Measurements from ENCODE around the gene NEURL1B. TPM values are rescaled to one million over a fixed set of nuclear protein-coding genes. Genes with fewer than 3 reads are reported as not detected.

The NEURL1B gene
- polyA plus RNA-seq, 1 of the 3 experiments (the other 2 are of a cell fraction): 2.8 TPM

GRCh38 chr5:172683645-172684471 is 42.8 kb downstream of the NEURL1B start:
- Histone ChIP-seq H3K27me3 (ENCODE audit: insufficient read depth) (no peaks in the 10 kb centered on the region), H2AFZ (ENCODE audit: low read depth) (no peak overlapping the region), H3K9ac (no peak overlapping the region), H3K9me3 (no peaks in the 10 kb centered on the region), H3F3A (replicated peaks; ENCODE audit: insufficient read depth) (no peaks in the 10 kb centered on the region), H3K9me2 (no peaks in the 10 kb centered on the region), H3K4me1 (ENCODE audit: control insufficient read depth in 1 of 2, insufficient read depth in 2 of 2, low read depth in 1 of 2, low read length in 1 of 2) (peaks cover 0 to 13% of the 10 kb centered on the region in 2 experiments; a peak in 1 of 4 replicates), H3K4me2 (no peak overlapping the region), H3K36me3 (replicated peaks in 1 of 2; ENCODE audit: control insufficient read depth in 1 of 2, insufficient read depth in 2 of 2, low read length in 1 of 2) (no peaks in the 10 kb centered on the region), H4K20me1 (ENCODE audit: insufficient read depth) (no peaks in the 10 kb centered on the region), H3K27ac (ENCODE audit: low read depth in 2 of 2, low read length in 1 of 2) (no peak overlapping the region), H3K4me3 (ENCODE audit: low read depth in 2 of 2, low read length in 1 of 2) (no peak overlapping the region), H3K79me2 (ENCODE audit: insufficient read depth) (no peaks in the 10 kb centered on the region)
- ChIA-PET POLR2A (no interaction called here), CTCF (interaction anchor here (0.8 to 5.6 kb wide), 5 partner anchors 9 to 41 kb away, joined by 3 to 44 read pairs (median 3); no protein-coding TSS in a partner anchor)
- DNase-seq: no peak
- no peak for TF ChIP-seq FOXM1 (IDR thresholded peaks at IDR 0.05; ENCODE audit: low read depth)
- TF ChIP-seq GABPA (IDR thresholded peaks at IDR 0.05; ENCODE audit: low read depth): no peak
- TF ChIP-seq REST (IDR thresholded peaks at IDR 0.05; ENCODE audit: low read depth, low read length): no peak
- TF ChIP-seq PBX3 (IDR thresholded peaks at IDR 0.05): no peak
- TF ChIP-seq MXI1 (IDR thresholded peaks at IDR 0.05; ENCODE audit: low read depth, low read length): no peak
- no peak for TF ChIP-seq ELF1 (IDR thresholded peaks at IDR 0.05)
- TF ChIP-seq FOSL2 (IDR thresholded peaks at IDR 0.05; ENCODE audit: borderline replicate concordance, low read depth): no peak
- no peak for TF ChIP-seq RFX5 (IDR thresholded peaks at IDR 0.05; ENCODE audit: low read length)
- TF ChIP-seq SIN3A (IDR thresholded peaks at IDR 0.05; ENCODE audit: borderline replicate concordance, low read depth, low read length): no peak
- no peak for TF ChIP-seq CHD2 (IDR thresholded peaks at IDR 0.05; ENCODE audit: low read length, partially characterized antibody)
- TF ChIP-seq MEF2A (IDR thresholded peaks at IDR 0.05; ENCODE audit: borderline replicate concordance, low read depth): no peak
- TF ChIP-seq IRF3 (IDR thresholded peaks at IDR 0.05; ENCODE audit: low read depth, low read length): no peak
- no peak for TF ChIP-seq ZBTB33 (IDR thresholded peaks at IDR 0.05; ENCODE audit: borderline replicate concordance, low read depth)
- TF ChIP-seq NRF1 (IDR thresholded peaks at IDR 0.05; ENCODE audit: low read depth, low read length): no peak
- no peak for TF ChIP-seq GATA2 (CRISPR knock-in tag; IDR thresholded peaks at IDR 0.05)
- no peak for TF ChIP-seq EP300 (IDR thresholded peaks at IDR 0.05; ENCODE audit: borderline replicate concordance in 1 of 2, low read depth in 1 of 2, low read length in 1 of 2)
- no peak for TF ChIP-seq JUND (IDR thresholded peaks at IDR 0.05)
- TF ChIP-seq FOXJ3 (CRISPR knock-in tag; IDR thresholded peaks at IDR 0.05): no peak
- TF ChIP-seq USF2 (IDR thresholded peaks at IDR 0.05; ENCODE audit: borderline replicate concordance, low read depth, low read length): no peak
- no peak for TF ChIP-seq CTCF (IDR thresholded peaks at IDR 0.05)
- WGBS (ENCODE audit: low lambda C conversion rate): 97% methylated on average over 81 of the region's 125 CpGs
